Transverse colon (tissue), 4 donors: ENCODE data around the gene DOK7. TPM values are rescaled to one million over a fixed set of nuclear protein-coding genes. Genes with fewer than 3 reads are reported as not detected.

ENCODE experiments used
- DNase-seq: peaks from one replicate; pipeline ENCODE4 v3.0.0-alpha.2; 2019
- H3K27ac ChIP-seq, 4 donors: fragments of 200-600 bp; sonication (generic); 2 replicates each; pipeline ENCODE4 v1.5.1; 2016 to 2018; ENCODE audit warnings: inconsistent platforms in 4 of 4
- H3K27me3 ChIP-seq: fragments of 200-600 bp; sonication (generic); 2 replicates; pipeline ENCODE4 v1.5.1; 2017; ENCODE audit warnings: inconsistent platforms
- H3K36me3 ChIP-seq, 4 donors: fragments of 200-600 bp; sonication (generic); 2 replicates each; pipeline ENCODE4 v1.5.1; 2017 to 2019; ENCODE audit warnings: inconsistent platforms in 4 of 4
- H3K4me1 ChIP-seq, 4 donors: fragments of 200-600 bp; sonication (generic); 2 replicates each; pipeline ENCODE4 v1.5.1; 2017 to 2020; ENCODE audit warnings: inconsistent platforms in 4 of 4
- H3K4me3 ChIP-seq, 4 donors: fragments of 200-600 bp; sonication (generic); 1 replicate in 1 of 4; 2 replicates in 3 of 4; pipeline versions ENCODE4 v1.5.1 to v1.6.1; 2017 to 2019; ENCODE audit warnings: inconsistent platforms in 4 of 4
- H3K9me3 ChIP-seq, 2 donors: fragments of 200-600 bp; sonication (generic); 2 replicates each; pipeline ENCODE4 v1.5.1; 2017 to 2019; ENCODE audit warnings: inconsistent platforms in 2 of 2
- EP300 ChIP-seq: sonication (generic); formaldehyde crosslinking; IDR thresholded peaks from one replicate; pipeline ENCODE4 v1.6.1; 2017; ENCODE audit warnings: antibody characterized with exemption, low read depth
- POLR2A ChIP-seq: fragments of 450-650 bp; IDR thresholded peaks from one replicate; pipeline ENCODE4 v1.6.1; 2016; ENCODE audit warnings: antibody characterized with exemption, mild to moderate bottlenecking, moderate library complexity
- POLR2AphosphoS5 ChIP-seq, 3 donors: sonication (generic); formaldehyde crosslinking; IDR thresholded peaks; one replicate each; pipeline ENCODE4 v1.6.1; 2016; ENCODE audit warnings: antibody characterized with exemption in 3 of 3
- WGBS, 2 donors: methylation state at CpG; one replicate each; pipeline ENCODE4 v1.1.5; 2018; ENCODE audit warnings: low coverage in 1 of 2; 5-methylcytosine and 5-hydroxymethylcytosine counted together
- in situ Hi-C, 4 donors: fragments of 200-750 bp; cut with MboI; loops; one replicate each; pipeline versions ENCODE4 v1.15.0 to v1.15.1; 2017; ENCODE audit warnings: low sequenced_read_pairs in 3 of 4, low pct_ligation_motif_present in 1 of 4, low pct_unique_long_range_greater_than_20kb in 1 of 4
- intact Hi-C: fragments of 100-400 bp; cut with DNase I; formaldehyde crosslinking; loops from one replicate; pipeline ENCODE4 v1.15.1; 2023; ENCODE audit warnings: low total_unique reads
- total RNA-seq, 4 donors: library from RNA; depleted of rRNA; stranded (reverse); fragments of >200 nt; gene quantifications; one replicate each; pipeline ENCODE4 v1.1.0, GENCODE V29; 2016
- TF ChIP-seq, protein P1 (sequence below), 5 experiments: fragments of 200-600 bp in 3 of 5; fragments of 450-650 bp in 2 of 5; sonication (generic) in 3 of 5; IDR thresholded peaks; 1 replicate in 2 of 5; 2 replicates in 3 of 5; pipeline ENCODE4 v1.5.1; 2016 to 2017; ENCODE audit warnings: antibody characterized with exemption in 5 of 5, inconsistent platforms in 3 of 5, mild to moderate bottlenecking in 2 of 5, moderate library complexity in 1 of 5

The DOK7 gene
- total RNA-seq, 4 donors from 2014 or later = 0.27 to 0.95 TPM; not detected in 2

- intact Hi-C loops = no loop called here
- in situ Hi-C loops = no loop called here
- peaks cover 0 to 8% (median 7%) of the 10 kb centered on the region in 4 donors for H3K36me3 ChIP-seq
- no peaks in the 10 kb centered on the region for H3K9me3 ChIP-seq
- DNase-seq = no peak
- H3K27me3 ChIP-seq = no peaks in the 10 kb centered on the region
- WGBS, 2 donors = 92% methylated on average over 23 of the region's 27 CpGs; no CpG with 5 or more reads in 1 of the 2 donors
- H3K4me3 ChIP-seq = no peak overlapping the region
- no peak overlapping the region for H3K27ac ChIP-seq
- no peak for TF ChIP-seq EP300
- TF ChIP-seq, protein P1, sequence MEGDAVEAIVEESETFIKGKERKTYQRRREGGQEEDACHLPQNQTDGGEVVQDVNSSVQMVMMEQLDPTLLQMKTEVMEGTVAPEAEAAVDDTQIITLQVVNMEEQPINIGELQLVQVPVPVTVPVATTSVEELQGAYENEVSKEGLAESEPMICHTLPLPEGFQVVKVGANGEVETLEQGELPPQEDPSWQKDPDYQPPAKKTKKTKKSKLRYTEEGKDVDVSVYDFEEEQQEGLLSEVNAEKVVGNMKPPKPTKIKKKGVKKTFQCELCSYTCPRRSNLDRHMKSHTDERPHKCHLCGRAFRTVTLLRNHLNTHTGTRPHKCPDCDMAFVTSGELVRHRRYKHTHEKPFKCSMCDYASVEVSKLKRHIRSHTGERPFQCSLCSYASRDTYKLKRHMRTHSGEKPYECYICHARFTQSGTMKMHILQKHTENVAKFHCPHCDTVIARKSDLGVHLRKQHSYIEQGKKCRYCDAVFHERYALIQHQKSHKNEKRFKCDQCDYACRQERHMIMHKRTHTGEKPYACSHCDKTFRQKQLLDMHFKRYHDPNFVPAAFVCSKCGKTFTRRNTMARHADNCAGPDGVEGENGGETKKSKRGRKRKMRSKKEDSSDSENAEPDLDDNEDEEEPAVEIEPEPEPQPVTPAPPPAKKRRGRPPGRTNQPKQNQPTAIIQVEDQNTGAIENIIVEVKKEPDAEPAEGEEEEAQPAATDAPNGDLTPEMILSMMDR (IDR thresholded peaks at IDR 0.05) = no peak
- TF ChIP-seq POLR2AphosphoS5 (IDR thresholded peaks at IDR 0.05) = no peak
- TF ChIP-seq POLR2A = no peak
- peaks cover 9 to 28% (median 23%) of the 10 kb centered on the region in 4 donors for H3K4me1 ChIP-seq
Observed at GRCh38 chr4:3527914-3528876, 65.1 kb downstream of the DOK7 start.

- no peak for DNase-seq
- WGBS, 2 donors = 89% methylated on average over 12 of the region's 12 CpGs; no CpG with 5 or more reads in 1 of the 2 donors
- H3K36me3 ChIP-seq = peaks cover 0 to 1% (median under 1%) of the 10 kb centered on the region in 4 donors
Observed at GRCh38 chr4:3529363-3529762, 66.3 kb downstream of the DOK7 start.

GRCh38 chr4:3530051-3530450 is 66.9 kb downstream of the DOK7 start:
- no peak for DNase-seq
- peaks cover 9 to 28% (median 23%) of the 10 kb centered on the region in 4 donors for H3K4me1 ChIP-seq
- TF ChIP-seq, protein P1 (IDR thresholded peaks at IDR 0.05) = no peak
- TF ChIP-seq EP300 (no peak), POLR2A (no peak), POLR2AphosphoS5 (IDR thresholded peaks at IDR 0.05) (no peak)
- H3K9me3 ChIP-seq = no peaks in the 10 kb centered on the region
- no peak overlapping the region for H3K4me3 ChIP-seq
- intact Hi-C loops (no loop called here), in situ Hi-C loops (no loop called here)
- no peak overlapping the region for H3K27ac ChIP-seq
- WGBS, 2 donors = 95% methylated on average over 16 of the region's 16 CpGs; no CpG with 5 or more reads in 1 of the 2 donors
- no peaks in the 10 kb centered on the region for H3K36me3 ChIP-seq
- H3K27me3 ChIP-seq = no peaks in the 10 kb centered on the region

More at GRCh38 chr4:3529363-3529762, 66.3 kb downstream of the DOK7 start:
- no peaks in the 10 kb centered on the region for H3K27me3 ChIP-seq
- H3K9me3 ChIP-seq = no peaks in the 10 kb centered on the region
- peaks cover 9 to 28% (median 23%) of the 10 kb centered on the region in 4 donors for H3K4me1 ChIP-seq
- no peak overlapping the region for H3K27ac ChIP-seq
- intact Hi-C loops (no loop called here), in situ Hi-C loops (no loop called here)
- no peak overlapping the region for H3K4me3 ChIP-seq
- TF ChIP-seq POLR2AphosphoS5 (IDR thresholded peaks at IDR 0.05) (no peak), POLR2A (no peak), EP300 (no peak)
- TF ChIP-seq, protein P1 (IDR thresholded peaks at IDR 0.05) = no peak

DNA sequence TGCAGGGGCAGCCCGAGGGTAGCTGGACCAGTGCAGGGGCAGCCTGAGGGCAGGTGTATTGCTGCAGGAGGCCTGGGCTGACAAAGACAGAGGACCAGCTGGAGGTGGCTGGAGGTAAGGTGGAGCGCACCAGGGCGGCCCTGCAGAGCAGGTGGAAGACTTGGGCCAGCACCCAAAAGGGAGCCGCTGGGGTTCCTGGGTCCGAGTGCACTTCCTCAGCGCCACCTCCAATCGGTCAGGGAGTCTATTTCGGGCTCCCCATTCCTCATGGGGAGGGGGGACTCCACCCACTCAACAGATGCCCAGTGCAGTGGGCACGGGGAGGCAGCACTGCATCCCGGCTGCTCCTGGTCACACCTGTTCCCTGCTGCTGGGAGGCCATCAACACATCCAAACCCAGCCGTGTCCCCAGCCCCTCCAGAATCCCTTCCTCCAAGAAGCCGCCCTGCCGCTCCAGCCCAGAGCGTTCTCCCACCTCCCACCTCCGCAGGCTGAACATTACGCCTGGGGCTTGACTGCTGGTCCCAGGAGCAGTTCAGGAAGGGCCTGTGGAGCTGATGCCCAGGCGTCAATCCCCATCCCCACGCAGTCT is 67.7 kb downstream of the DOK7 start:
- Histone ChIP-seq H3K36me3 (no peaks in the 10 kb centered on the region), H3K27me3 (no peaks in the 10 kb centered on the region), H3K27ac (no peak overlapping the region), H3K4me3 (peak overlapping the region in 3 of 4 donors; percentile 78 to 97 (median 90)), H3K9me3 (no peaks in the 10 kb centered on the region), H3K4me1 (peaks cover 9 to 28% (median 23%) of the 10 kb centered on the region in 4 donors)
- in situ Hi-C loops = no loop called here
- TF ChIP-seq POLR2AphosphoS5 (IDR thresholded peaks at IDR 0.05) = no peak
- TF ChIP-seq, protein P1 (IDR thresholded peaks at IDR 0.05) = no peak
- no peak for TF ChIP-seq POLR2A
- no peak for TF ChIP-seq EP300
- WGBS, 2 donors = 87% methylated on average over 18 of the region's 18 CpGs; no CpG with 5 or more reads in 1 of the 2 donors
- intact Hi-C loops = no loop called here
- DNase-seq = no peak
